ENCODE measurements around the gene ATP13A1. TPM values are rescaled to one million over a fixed set of nuclear protein-coding genes. Genes with fewer than 3 reads are reported as not detected.

Gene ATP13A1
- total RNA-seq, 1 donor from 2014 or later, result 114 TPM

DNA sequence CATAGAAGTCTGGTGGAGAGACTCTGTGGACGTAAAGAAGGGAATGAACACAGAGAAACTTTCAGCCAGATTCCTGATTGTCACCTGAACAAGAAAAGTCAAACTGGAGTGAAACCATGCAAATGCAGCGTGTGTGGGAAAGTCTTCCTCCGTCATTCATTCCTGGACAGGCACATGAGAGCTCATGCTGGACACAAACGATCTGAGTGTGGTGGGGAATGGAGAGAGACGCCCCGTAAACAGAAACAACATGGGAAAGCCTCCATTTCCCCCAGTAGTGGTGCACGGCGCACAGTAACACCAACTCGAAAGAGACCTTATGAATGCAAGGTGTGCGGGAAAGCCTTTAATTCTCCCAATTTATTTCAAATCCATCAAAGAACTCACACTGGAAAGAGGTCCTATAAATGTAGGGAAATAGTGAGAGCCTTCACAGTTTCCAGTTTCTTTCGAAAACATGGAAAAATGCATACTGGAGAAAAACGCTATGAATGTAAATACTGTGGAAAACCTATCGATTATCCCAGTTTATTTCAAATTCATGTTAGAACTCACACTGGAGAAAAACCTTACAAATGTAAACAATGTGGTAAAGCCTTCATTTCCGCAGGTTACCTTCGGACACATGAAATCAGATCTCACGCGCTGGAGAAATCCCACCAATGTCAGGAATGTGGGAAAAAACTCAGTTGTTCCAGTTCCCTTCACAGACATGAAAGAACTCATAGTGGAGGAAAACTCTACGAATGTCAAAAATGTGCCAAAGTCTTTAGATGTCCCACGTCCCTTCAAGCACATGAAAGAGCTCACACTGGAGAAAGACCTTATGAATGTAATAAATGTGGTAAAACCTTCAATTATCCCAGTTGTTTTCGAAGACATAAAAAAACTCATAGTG lies 15.9 kb upstream of the ATP13A1 start:
- no peak overlapping the region for H3K27ac ChIP-seq
- DNase-seq (ENCODE audit: extremely low spot score in 2 of 2), result no peak
- H3K36me3 ChIP-seq, result peaks cover 0 to 48% of the 10 kb centered on the region in 2 donors
- H3K4me1 ChIP-seq, result no peaks in the 10 kb centered on the region
- H3K27me3 ChIP-seq, result no peaks in the 10 kb centered on the region
- H3K9me3 ChIP-seq, result no peaks in the 10 kb centered on the region
- no peak for TF ChIP-seq CTCF (IDR thresholded peaks at IDR 0.05)
- TF ChIP-seq POLR2A (IDR thresholded peaks at IDR 0.05), result no peak
- TF ChIP-seq POLR2AphosphoS5 (IDR thresholded peaks at IDR 0.05; ENCODE audit: insufficient read depth in 1 of 2, low read depth in 1 of 2), result no peak
- H3K4me3 ChIP-seq, result no peak overlapping the region
- intact Hi-C loops (cut with DNase I), result no loop called here

GRCh38 chr19:19677579-19677978 lies 14.1 kb upstream of the ATP13A1 start:
- Histone ChIP-seq H3K36me3 (peaks cover 0 to 57% of the 10 kb centered on the region in 2 donors), H3K27me3 (no peaks in the 10 kb centered on the region), H3K9me3 (no peaks in the 10 kb centered on the region), H3K4me3 (no peak overlapping the region), H3K4me1 (no peaks in the 10 kb centered on the region), H3K27ac (no peak overlapping the region)
- no peak for TF ChIP-seq CTCF (IDR thresholded peaks at IDR 0.05)
- TF ChIP-seq POLR2A (IDR thresholded peaks at IDR 0.05), result no peak
- no peak for TF ChIP-seq POLR2AphosphoS5 (IDR thresholded peaks at IDR 0.05; ENCODE audit: insufficient read depth in 1 of 2, low read depth in 1 of 2)
- intact Hi-C loops (cut with DNase I), result no loop called here
- no peak for DNase-seq (ENCODE audit: extremely low spot score in 2 of 2)

DNA sequence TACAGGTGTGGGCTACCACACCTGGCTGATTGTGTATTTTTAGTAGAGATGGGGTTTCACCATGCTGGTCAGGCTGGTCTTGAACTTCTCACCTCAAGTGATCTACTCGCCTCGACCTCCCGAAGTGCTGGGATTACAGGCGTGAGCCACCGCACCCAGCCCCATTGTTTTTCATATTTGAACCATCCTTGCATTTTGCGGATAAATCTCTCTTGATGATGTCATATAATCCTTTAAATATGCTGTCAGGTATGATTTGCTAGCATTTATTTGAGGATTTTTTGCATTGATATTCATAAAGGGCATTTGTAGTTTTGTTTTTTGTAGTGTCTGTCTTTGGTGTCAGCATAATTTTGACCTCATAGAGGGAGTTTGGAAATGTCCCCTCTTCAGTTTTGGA lies 10.8 kb upstream of the ATP13A1 start:
- H3K4me1 ChIP-seq, result peaks cover 16% of the 10 kb centered on the region
- no peak for DNase-seq (ENCODE audit: extremely low spot score in 2 of 2)
- peaks cover 0 to 43% of the 10 kb centered on the region in 2 donors for H3K36me3 ChIP-seq
- no peak overlapping the region for H3K27ac ChIP-seq
- TF ChIP-seq POLR2AphosphoS5 (IDR thresholded peaks at IDR 0.05; ENCODE audit: insufficient read depth in 1 of 2, low read depth in 1 of 2) (no peak), CTCF (IDR thresholded peaks at IDR 0.05) (no peak), POLR2A (IDR thresholded peaks at IDR 0.05) (no peak)
- H3K27me3 ChIP-seq, result no peaks in the 10 kb centered on the region
- intact Hi-C loops (cut with DNase I), result no loop called here
- no peak overlapping the region for H3K4me3 ChIP-seq
- no peaks in the 10 kb centered on the region for H3K9me3 ChIP-seq

- Histone ChIP-seq H3K4me3 (no peak overlapping the region), H3K27me3 (no peaks in the 10 kb centered on the region), H3K27ac (no peak overlapping the region), H3K36me3 (peaks cover 0 to 28% of the 10 kb centered on the region in 2 donors), H3K9me3 (no peaks in the 10 kb centered on the region), H3K4me1 (peaks cover 25% of the 10 kb centered on the region)
- DNase-seq (ENCODE audit: extremely low spot score in 2 of 2), result no peak
- intact Hi-C loops (cut with DNase I), result no loop called here
- TF ChIP-seq POLR2A (IDR thresholded peaks at IDR 0.05) (no peak), CTCF (IDR thresholded peaks at IDR 0.05) (no peak), POLR2AphosphoS5 (IDR thresholded peaks at IDR 0.05; ENCODE audit: insufficient read depth in 1 of 2, low read depth in 1 of 2) (no peak)
Observed at GRCh38 chr19:19672816-19673215, 9.3 kb upstream of the ATP13A1 start.

- TF ChIP-seq POLR2A (IDR thresholded peaks at IDR 0.05) (no peak), POLR2AphosphoS5 (IDR thresholded peaks at IDR 0.05; ENCODE audit: insufficient read depth in 1 of 2, low read depth in 1 of 2) (no peak), CTCF (IDR thresholded peaks at IDR 0.05) (no peak)
- Histone ChIP-seq H3K4me1 (peaks cover 31% of the 10 kb centered on the region), H3K27me3 (no peaks in the 10 kb centered on the region), H3K27ac (no peak overlapping the region), H3K36me3 (peaks cover 0 to 9% of the 10 kb centered on the region in 2 donors), H3K9me3 (no peaks in the 10 kb centered on the region), H3K4me3 (peak overlapping the region in 1 of 2 donors; percentile 80)
- DNase-seq (ENCODE audit: extremely low spot score in 2 of 2), result no peak
- intact Hi-C loops (cut with DNase I), result no loop called here
Observed at GRCh38 chr19:19670070-19670551, 6.6 kb upstream of the ATP13A1 start.

Data from vagina (tissue), 2 donors.